Stimulated activated CD8-positive, alpha-beta memory T cell treated with anti-CD3 and anti-CD28 coated beads, Interleukin-15, amount 100 ng/mL, for 48 hours (primary cell): ENCODE results near the gene SLC26A2.
"Not testable (repeated sequence)": the region's sequence is repeated elsewhere in the genome, so short reads cannot be mapped to it uniquely, and the experiment has no call there.

Experiments used
- DNase-seq, 2 donors: peaks; one replicate each; pipeline ENCODE4 v3.0.0-alpha.2; 2020; ENCODE audit warnings: low read depth in 2 of 2

The SLC26A2 gene

GRCh38 chr5:149936700-149937091 is 23.9 kb upstream of the SLC26A2 start:
- no peak for DNase-seq

GRCh38 chr5:149937610-149938009 is 22.9 kb upstream of the SLC26A2 start:
- DNase-seq, result no peak

DNA sequence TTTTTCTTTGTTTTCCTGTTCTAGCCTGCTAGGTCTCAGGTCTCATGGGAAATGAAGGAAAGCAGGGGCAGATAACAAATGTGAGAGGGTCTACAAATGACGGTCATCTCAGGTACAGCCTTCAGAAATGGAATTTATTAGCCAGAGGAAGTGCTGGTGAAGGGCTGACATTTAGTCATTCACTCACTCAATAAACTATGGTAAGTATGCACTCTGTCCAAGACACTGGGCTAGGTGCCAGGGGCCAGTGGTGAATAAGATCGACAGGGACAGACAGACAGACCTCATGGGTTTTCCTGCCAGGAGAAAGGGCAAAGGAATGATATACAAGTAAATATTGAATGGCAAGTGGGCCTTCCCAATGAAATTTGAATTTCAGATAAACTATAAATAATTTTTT is 22.3 kb upstream of the SLC26A2 start:
- no peak for DNase-seq

DNA sequence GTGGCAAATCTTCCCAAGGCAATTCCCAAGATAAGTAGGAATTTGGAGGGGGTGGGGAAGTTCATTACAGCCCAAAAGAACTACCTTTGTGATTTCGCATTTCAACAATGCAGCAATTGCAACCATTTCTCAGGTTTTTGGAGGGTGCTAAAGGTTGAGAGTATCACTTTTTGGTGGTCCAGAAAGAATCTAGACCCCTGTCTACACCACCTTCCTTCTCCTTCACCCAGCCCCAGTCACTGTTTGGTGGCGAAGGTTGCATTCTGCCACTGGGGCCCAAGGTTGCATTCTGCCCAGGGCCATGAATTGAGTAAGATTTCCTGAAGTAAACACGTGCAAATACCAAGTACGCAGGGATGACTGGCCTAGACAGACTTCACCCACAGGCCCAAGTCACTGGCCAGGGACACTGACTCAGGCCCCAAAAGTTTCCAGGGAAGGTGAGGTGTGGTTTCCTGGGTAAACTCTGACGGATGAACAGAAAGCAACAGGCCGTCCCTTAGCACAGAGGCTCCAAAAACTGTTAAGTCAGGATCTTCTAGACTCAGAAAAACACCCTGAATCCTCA is 21.7 kb upstream of the SLC26A2 start:
- DNase-seq, result no peak

GRCh38 chr5:149939546-149939945 is 21.0 kb upstream of the SLC26A2 start:
- DNase-seq, result no peak

GRCh38 chr5:149940077-149940574 is 20.4 kb upstream of the SLC26A2 start:
- DNase-seq, result no peak

GRCh38 chr5:149940941-149941644 is 19.5 kb upstream of the SLC26A2 start:
- DNase-seq, result no peak

DNA sequence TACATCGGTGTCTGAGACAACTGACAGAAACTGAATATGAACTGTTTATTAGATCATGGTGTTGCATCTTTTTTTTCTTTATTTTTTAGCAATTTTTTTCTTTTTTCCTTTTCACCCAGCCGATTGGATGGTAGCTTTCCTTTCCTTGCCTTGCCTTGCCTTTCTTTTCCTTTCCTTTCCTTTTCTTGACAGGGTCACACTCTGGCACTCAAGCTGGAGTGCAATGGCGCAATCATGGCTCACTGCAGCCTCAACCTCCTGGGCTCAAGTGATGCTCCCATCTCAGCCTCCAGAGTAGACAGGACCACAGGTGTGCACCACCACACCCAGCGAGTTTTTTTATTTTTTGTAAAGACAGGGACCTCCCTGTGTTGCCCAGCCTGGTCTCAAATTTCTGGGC is 18.8 kb upstream of the SLC26A2 start:
- no peak for DNase-seq

DNA sequence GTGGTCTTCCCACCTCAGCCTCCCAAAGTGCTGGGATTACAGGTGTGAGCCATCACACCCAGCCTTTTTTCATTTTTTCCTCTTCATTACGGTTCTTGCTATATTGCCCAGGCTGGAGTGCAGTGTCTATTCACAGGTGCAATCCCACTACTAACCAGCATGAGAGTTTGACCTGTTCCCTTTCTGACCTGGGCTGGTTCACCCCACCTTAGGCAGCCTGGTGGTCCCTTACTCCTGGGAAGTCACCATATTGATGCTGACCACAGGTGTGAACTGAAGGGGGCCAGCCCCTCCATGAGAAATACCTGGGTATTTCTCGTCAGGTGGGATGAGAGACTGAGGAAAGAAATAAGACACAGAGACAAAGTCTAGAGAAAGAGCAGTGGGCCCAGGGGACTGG is 18.4 kb upstream of the SLC26A2 start:
- DNase-seq, result no peak

GRCh38 chr5:149942741-149943169 is 17.8 kb upstream of the SLC26A2 start:
- not testable (repeated sequence) for DNase-seq

DNA sequence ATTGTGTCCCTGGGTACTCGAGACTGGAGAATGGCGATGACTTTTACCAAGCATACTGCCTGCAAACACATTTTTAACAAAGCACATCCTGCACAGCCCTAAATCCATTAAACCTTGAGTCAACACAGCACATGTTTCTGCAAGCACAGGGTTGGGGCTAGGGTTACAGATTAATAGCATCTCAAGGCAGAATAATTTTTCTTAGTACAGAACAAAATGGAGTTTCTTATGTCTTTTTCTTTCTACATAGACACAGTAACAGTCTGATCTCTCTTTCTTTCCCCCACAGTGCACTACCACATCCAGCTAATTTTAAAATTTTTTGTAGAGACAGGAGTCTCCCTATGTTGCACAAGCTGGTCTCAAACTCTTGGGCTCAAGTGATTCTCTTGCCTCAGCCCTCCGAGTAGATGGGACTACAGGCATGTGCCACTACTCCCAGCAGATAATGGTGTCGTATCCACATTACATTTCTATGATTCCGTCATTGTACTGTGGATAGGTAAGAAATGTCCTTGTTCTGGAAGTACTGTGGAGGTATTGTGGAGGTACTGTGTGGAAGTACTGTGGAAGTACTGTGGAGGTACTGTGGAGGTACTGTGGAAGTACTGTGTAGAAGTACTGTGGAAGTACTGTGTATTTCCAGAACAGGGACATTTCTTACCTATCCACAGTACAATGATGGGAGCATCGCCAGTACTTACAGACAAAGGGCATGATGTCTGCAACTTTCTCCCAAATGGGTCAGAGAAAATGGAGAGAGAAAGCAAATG is 17.2 kb upstream of the SLC26A2 start:
- not testable (repeated sequence) for DNase-seq

DNA sequence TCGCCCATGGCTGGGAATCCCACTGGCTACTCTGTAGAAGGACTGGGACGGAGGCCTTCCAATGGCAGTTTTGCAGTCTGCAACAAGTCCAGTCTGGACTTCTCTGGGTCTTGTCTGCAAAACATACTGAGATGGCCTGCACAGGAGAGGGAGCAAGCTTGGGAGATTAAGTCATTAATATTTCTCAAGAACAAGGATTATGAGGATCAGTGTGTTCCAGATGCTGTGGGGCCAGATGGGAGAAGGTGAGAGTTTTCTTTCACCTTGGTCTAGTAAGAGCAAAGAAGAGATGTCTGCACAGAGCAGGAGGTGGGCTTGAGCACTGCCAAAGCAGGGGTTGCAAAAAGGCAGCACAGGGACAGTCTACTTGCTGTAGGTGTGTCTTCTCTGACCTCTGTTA is 15.9 kb upstream of the SLC26A2 start, which contains the start of gene PDE6A:
Gene PDE6A (minus strand): TSS at position 128 of the 400 bp plus-strand sequence. CDS start 120 bp downstream, at position 8.
- DNase-seq, result no peak

DNA sequence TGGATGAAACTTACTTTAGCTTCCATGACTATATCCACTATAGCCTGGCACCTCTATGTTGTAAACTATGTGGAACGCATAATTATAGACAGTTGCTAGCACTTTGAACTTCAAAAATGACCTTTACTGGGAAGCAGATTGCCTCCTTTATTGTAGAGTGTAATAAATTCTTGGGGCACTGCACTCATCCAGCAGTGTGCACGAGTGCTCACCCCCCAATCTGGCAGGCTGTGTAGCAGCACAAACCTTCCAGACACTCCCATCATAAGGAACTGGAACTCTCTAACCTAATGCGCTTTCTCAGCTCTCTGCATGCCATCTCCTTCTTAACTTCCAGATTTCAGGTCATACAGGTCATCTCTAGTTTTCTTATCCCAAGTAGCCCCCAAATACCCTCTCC is 14.4 kb upstream of the SLC26A2 start:
- DNase-seq, result no peak

DNA sequence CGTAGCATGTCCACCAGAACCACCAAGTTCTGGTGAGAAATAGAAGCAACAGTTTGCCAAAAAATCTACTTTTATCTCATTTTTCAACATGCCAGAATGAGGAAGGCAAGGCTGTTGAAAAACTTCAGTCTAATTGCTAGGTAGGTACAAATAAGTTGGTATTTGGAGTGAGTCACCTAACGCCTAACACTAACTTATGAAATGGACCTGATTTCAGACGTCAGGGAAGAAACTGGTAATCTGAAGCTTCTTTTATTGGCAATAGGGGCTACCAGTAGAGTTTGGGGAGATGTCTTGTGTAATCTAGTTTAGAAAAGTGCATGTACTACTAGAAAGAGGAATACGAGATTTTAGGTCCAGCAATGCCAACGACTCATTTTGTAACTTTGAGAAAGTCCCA is 11.6 kb upstream of the SLC26A2 start:
- DNase-seq, result no peak

- no peak for DNase-seq
Observed at GRCh38 chr5:149951138-149951749, 9.3 kb upstream of the SLC26A2 start.

DNA sequence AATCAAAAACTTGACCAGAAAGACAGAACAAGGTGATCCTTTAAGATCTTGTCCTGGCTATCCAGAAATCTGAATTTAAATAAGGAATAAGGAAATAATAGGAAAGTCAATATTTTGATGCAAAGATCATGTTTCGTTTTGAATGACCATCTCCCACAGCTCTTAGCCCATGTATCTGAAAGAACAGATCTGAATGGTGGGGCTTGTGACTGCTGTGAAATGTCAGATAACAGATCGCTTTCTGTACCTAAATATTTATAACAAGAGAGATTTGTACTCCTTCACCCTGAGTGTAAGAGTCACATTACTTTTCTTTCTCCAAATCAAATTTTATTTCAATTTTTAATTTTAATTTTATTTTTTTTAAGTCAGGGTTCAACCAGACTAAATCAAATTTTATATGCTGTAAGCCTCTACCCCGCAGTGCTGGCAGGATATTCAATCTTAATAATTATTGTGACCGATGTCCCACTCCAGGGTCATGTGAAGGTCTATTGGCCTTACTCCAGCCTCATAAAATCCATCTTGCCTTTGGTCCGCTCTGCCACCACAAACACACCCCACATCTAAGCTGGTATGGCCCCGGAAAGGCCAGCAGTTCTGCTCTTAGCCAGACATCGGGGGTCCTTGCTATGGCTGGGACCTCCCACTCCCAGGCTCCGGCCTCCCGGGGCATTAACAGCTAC is 7.0 kb upstream of the SLC26A2 start:
- DNase-seq, result no peak

DNA sequence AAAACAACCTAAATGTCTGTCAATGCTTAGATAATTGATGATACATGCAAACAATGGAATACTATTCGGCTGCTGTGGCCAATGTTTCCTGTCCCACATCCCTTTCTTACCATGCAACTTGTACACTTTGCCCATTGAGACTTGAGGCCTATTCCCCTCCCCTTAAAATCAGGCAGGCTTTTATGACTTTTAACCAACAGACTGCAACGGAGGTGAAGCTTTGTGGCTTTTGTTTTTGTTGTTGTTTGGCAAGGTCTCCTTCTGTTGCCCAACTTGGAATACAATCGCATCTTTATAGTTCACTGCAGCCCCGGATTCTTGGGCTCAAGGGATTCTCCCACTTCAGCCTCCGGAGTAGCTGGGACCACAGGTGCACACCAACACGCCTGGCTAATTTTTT is 5.8 kb upstream of the SLC26A2 start:
- DNase-seq, result no peak

DNA sequence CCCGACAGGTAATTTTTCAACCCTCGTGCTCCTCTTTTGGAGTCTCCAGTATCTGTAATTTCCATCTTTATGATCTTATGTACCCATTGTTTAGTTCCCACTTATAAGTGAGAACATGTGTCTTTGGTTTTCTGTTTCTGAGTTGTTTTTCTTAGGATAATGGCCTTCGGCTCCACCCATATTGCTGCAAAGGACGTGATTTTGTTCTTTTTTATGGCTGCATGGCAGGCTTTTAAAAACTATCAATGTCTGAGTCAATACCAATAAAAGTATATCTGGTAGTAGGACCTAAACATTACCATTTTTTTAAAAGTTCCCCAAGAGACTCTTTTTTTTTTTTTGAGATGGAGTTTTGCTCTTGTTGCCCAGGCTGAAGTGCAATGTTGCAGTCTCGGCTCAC is 3.9 kb upstream of the SLC26A2 start:
- no peak for DNase-seq

DNA sequence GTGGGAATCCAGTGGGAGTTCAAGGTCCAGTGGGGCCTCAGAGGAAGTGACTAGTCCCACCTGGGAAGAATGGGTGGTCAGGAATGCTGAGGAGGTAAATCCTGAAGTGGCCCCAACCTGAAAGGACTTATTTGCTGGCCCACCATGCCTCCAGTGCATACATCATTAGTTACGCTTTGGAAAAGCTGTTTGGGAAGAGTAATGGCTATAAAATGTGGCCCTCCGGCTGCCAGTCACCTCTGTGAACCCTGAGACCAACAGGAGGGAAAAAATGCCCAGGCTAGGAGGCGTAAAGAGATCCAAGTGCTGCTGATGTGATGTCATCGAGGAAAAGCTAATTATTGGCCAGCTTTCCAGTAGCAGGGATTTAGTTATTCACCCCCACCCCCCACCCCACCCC is 2.7 kb upstream of the SLC26A2 start:
- DNase-seq, result no peak

GRCh38 chr5:149959406-149960236 is 937 bp upstream of the SLC26A2 start:
- DNase-seq, result peak; percentile 25 to 37

GRCh38 chr5:149961186-149961685 is 678 bp downstream of the SLC26A2 start:
- no peak for DNase-seq
